Brain microvascular endothelial cell (primary cell): Measurements from ENCODE around the gene RUVBL2.

Experiments used
- DNase-seq: peaks from one replicate; pipeline ENCODE4 v3.0.0-alpha.2; 2020
- H3K27ac ChIP-seq: fragments of 250-450 bp; sonication (Bioruptor Pico); 2 replicates; pipeline ENCODE4 v1.5.1; 2020; ENCODE audit warnings: mild to moderate bottlenecking, moderate library complexity
- H3K27me3 ChIP-seq: fragments of 250-450 bp; sonication (Bioruptor Pico); replicated peaks from 2 replicates; pipeline ENCODE4 v1.5.1; 2020; ENCODE audit warnings: mild to moderate bottlenecking
- H3K36me3 ChIP-seq: fragments of 250-450 bp; sonication (Bioruptor Pico); replicated peaks from 2 replicates; pipeline ENCODE4 v1.5.1; 2020; ENCODE audit warnings: mild to moderate bottlenecking
- H3K4me3 ChIP-seq: 2 replicates; pipeline ENCODE4 v1.5.1; 2011; ENCODE audit warnings: low read depth, mild to moderate bottlenecking, control low read depth, low read length, moderate library complexity
- in situ Hi-C: cut with HindIII; loops from 2 replicates; pipeline ENCODE4 v1.10.0; 2017; ENCODE audit warnings: low sequenced_read_pairs, low pct_ligation_motif_present
- TF ChIP-seq, protein P1 (sequence below): IDR thresholded peaks from 2 replicates; pipeline ENCODE4 v1.5.1; 2011; ENCODE audit warnings: low read depth, mild to moderate bottlenecking, moderate library complexity, low read length, control low read depth, inconsistent platforms; ENCODE audit errors: missing control alignments

The RUVBL2 gene

DNA sequence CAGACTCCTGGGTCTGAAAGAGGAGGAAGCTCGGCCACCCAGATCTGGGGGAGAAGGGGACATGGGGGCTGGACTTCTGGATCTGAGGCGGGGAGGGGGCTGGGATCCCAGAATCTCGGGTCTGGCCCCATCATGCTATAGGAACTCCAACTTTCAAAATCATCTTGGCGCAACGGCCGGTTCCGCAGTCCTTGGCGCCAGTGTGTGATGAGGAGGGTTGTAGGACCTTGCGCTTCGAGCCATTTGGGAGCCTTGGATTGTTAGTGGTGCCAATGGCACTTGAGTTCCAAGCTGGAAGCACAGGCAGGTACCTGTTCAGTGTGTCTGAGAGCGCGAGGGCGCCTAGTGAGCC, 324 bp downstream of the RUVBL2 start:
- DNase-seq = no peak
- TF ChIP-seq, protein P1, sequence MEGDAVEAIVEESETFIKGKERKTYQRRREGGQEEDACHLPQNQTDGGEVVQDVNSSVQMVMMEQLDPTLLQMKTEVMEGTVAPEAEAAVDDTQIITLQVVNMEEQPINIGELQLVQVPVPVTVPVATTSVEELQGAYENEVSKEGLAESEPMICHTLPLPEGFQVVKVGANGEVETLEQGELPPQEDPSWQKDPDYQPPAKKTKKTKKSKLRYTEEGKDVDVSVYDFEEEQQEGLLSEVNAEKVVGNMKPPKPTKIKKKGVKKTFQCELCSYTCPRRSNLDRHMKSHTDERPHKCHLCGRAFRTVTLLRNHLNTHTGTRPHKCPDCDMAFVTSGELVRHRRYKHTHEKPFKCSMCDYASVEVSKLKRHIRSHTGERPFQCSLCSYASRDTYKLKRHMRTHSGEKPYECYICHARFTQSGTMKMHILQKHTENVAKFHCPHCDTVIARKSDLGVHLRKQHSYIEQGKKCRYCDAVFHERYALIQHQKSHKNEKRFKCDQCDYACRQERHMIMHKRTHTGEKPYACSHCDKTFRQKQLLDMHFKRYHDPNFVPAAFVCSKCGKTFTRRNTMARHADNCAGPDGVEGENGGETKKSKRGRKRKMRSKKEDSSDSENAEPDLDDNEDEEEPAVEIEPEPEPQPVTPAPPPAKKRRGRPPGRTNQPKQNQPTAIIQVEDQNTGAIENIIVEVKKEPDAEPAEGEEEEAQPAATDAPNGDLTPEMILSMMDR = no peak
- Histone ChIP-seq H3K36me3 (peaks cover 8% of the 10 kb centered on the region), H3K4me3 (peak overlapping the region; percentile 86), H3K27ac (peak overlapping the region; percentile 66), H3K27me3 (no peaks in the 10 kb centered on the region)
- in situ Hi-C loops = no loop called here

DNA sequence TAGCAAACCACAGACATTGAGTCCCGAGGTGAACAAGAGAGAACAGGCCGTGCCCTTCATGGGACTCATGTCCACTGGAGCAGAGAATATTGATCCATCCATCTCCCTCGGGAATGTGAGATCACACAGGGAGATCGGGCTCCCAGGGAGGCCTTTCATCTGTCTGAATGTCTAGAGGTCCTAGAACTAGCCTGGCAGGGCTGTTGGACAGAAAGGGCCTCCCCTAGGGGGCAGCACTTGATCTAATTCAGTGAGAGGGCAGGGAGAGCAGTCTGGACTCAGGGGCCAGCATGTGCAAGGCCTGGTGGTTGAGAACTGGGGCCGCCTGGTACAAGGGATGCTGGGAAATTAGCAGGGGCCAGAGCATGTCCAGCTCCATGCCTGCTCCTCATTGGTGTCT, 4.3 kb downstream of the RUVBL2 start:
- DNase-seq = peak; percentile 66
- no peaks in the 10 kb centered on the region for H3K27me3 ChIP-seq
- H3K4me3 ChIP-seq = no peak overlapping the region
- in situ Hi-C loops = no loop called here
- TF ChIP-seq, protein P1 = peak; percentile 80
- no peak overlapping the region for H3K27ac ChIP-seq
- H3K36me3 ChIP-seq = peaks cover 14% of the 10 kb centered on the region

DNA sequence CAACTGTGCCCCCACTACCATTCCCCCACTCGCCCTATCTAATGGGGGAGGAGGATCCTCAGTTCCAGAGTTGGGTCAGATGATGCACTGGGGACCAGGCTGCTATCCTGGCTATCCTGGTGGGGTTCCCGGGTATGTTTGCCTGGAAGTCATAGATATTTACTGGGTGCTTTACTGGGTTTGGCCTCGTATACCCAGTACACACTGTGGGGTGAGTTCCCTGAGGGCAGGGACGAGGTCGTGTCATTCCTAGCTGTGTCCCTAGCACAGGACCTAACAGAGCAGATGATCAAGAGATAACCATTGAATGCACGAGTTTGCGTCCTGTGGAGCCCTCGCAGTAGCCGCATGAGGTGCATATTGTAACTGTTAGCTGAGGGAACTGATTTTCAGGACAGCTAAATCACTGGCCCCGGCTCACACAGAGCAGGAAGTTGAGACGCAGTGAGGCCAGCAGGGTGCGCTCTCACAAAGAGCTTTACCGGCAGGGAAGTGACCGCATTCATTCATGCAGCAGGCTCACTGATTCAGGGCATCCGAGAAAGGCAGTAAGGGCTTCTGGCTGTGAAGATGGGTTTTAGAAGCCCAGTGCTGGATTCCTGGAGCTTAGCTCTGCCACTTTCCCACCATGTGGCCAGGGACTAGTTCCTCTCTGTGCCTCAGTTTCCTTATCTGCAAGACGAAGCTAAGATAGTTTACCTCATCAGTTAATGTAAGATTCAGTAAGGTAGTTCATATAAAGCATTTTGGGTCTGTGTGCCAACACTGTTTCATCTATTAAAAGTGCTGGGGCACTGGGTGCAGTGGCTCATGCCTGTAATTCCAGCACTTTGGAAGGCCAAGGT, 6.0 kb downstream of the RUVBL2 start:
- H3K4me3 ChIP-seq = no peak overlapping the region
- peak; percentile 72 for DNase-seq
- H3K27ac ChIP-seq = no peak overlapping the region
- in situ Hi-C loops = no loop called here
- peaks cover 28% of the 10 kb centered on the region for H3K36me3 ChIP-seq
- H3K27me3 ChIP-seq = no peaks in the 10 kb centered on the region
- TF ChIP-seq, protein P1 = peak; percentile 90

DNA sequence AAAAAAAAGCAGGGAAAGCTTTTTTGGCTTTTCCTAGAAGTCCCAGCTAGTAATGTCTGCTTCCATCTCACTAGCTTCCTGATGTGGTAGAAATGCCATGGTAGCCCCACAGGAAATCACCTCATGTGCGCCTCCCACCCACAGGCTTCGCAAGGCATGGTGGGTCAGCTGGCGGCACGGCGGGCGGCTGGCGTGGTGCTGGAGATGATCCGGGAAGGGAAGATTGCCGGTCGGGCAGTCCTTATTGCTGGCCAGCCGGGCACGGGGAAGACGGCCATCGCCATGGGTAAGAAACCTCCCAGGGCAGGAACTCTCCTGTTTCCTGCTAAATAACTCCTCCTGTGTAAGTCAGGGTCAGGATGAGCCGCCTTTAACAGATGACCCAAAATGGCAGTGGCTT, 10.4 kb downstream of the RUVBL2 start:
- Histone ChIP-seq H3K36me3 (peaks cover 59% of the 10 kb centered on the region), H3K27me3 (no peaks in the 10 kb centered on the region), H3K4me3 (no peak overlapping the region), H3K27ac (no peak overlapping the region)
- no peak for DNase-seq
- TF ChIP-seq, protein P1 = no peak
- in situ Hi-C loops = no loop called here

DNA sequence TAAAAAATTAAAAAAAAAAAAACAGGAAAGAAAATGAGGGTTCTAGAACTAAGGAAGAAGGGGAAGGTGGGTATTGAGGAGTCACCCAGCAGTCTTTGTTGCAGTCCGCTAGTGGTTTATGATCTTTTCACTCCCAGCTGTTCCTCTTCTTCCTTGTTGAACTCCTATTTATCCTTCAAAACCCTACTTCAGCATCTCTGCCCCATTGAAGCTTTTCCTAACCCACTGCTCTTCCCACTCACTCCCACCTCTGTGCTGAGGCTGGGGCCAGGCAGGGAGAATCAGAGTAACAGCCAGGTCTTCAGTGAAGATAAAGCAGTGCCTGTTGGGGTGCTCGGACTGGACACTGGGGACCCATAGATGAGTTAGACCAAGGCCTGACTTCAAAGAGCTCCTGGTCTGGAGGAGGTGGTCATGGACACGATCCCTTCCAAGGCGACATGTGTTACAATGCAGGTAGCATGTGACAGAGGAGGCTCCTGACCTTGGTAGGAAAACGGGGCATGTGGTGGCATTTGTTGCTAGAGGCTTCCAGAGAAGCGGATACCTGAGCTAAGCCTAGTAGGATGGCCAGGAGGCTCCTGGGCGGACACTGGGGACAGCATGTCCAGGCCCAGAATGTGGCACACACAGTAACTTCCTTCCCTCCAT, 11.4 kb downstream of the RUVBL2 start:
- Histone ChIP-seq H3K27me3 (no peaks in the 10 kb centered on the region), H3K4me3 (no peak overlapping the region), H3K27ac (no peak overlapping the region), H3K36me3 (peaks cover 66% of the 10 kb centered on the region)
- no peak for DNase-seq
- TF ChIP-seq, protein P1 = no peak
- in situ Hi-C loops = no loop called here
